DMS 273 treated with DMSO at 0.1 percent for 48 hours (cell line): ENCODE measurements around the gene C14orf132.

Source experiments
- DNase-seq: peaks from one replicate; lab custom pipeline; 2025; lab: John Stamatoyannopoulos, UW

The C14orf132 gene

GRCh38 chr14:96119947-96120346, 80.8 kb downstream of the C14orf132 start:
- no peak for DNase-seq

- DNase-seq, result no peak
These were observed 81.2 kb downstream of the C14orf132 start for GRCh38 chr14:96120392-96120791.

GRCh38 chr14:96120941-96121340, 81.8 kb downstream of the C14orf132 start:
- DNase-seq, result no peak

GRCh38 chr14:96121660-96122395, 82.7 kb downstream of the C14orf132 start:
- no peak for DNase-seq

GRCh38 chr14:96122496-96122895, 83.3 kb downstream of the C14orf132 start:
- DNase-seq, result no peak

GRCh38 chr14:96125536-96125935, 86.4 kb downstream of the C14orf132 start:
- no peak for DNase-seq

GRCh38 chr14:96126339-96126782, 87.2 kb downstream of the C14orf132 start:
- DNase-seq, result no peak

GRCh38 chr14:96126783-96127271, 87.7 kb downstream of the C14orf132 start:
- no peak for DNase-seq

GRCh38 chr14:96129128-96129736, 90.1 kb downstream of the C14orf132 start:
- no peak for DNase-seq

- no peak for DNase-seq
These were observed 91.2 kb downstream of the C14orf132 start for GRCh38 chr14:96130391-96130790.

GRCh38 chr14:96130854-96131253, 91.7 kb downstream of the C14orf132 start:
- DNase-seq, result no peak

GRCh38 chr14:96131836-96132235, 92.7 kb downstream of the C14orf132 start:
- DNase-seq, result no peak

- DNase-seq, result no peak
These were observed 95.3 kb downstream of the C14orf132 start for GRCh38 chr14:96134508-96134907.

- DNase-seq, result no peak
These were observed 96.1 kb downstream of the C14orf132 start for GRCh38 chr14:96135285-96135684.

- DNase-seq, result no peak
These were observed 97.3 kb downstream of the C14orf132 start for GRCh38 chr14:96136371-96137005.

- no peak for DNase-seq
These were observed 99.1 kb downstream of the C14orf132 start for GRCh38 chr14:96138241-96138640.

GRCh38 chr14:96139169-96139568, 100.0 kb downstream of the C14orf132 start:
- DNase-seq, result no peak

- DNase-seq, result no peak
These were observed 100.7 kb downstream of the C14orf132 start for GRCh38 chr14:96139879-96140278.

GRCh38 chr14:96140952-96141351, 101.8 kb downstream of the C14orf132 start:
- no peak for DNase-seq
